Vagina (tissue), 2 donors: ENCODE data around the gene ATP6V0A1. TPM values are rescaled to one million over a fixed set of nuclear protein-coding genes. Genes with fewer than 3 reads are reported as not detected.
"Not testable (repeated sequence)": the region's sequence is repeated elsewhere in the genome, so short reads cannot be mapped to it uniquely, and the experiment has no call there.

Experiments used
- DNase-seq, 2 donors: peaks; one replicate each; pipeline ENCODE4 v3.0.0-alpha.2; 2017; ENCODE audit errors: extremely low spot score in 2 of 2
- H3K27ac ChIP-seq: fragments of 200-600 bp; sonication (generic); one replicate; pipeline ENCODE4 v1.5.1; 2019
- H3K27me3 ChIP-seq: fragments of 200-600 bp; sonication (generic); one replicate; pipeline ENCODE4 v1.5.1; 2019
- H3K36me3 ChIP-seq, 2 donors: fragments of 200-600 bp; sonication (generic); one replicate each; pipeline ENCODE4 v1.5.1; 2017 to 2019
- H3K4me1 ChIP-seq: fragments of 200-600 bp; sonication (generic); one replicate; pipeline ENCODE4 v1.5.1; 2019
- H3K4me3 ChIP-seq, 2 donors: fragments of 200-600 bp; sonication (generic); 1 replicate in 1 of 2; 2 replicates in 1 of 2; pipeline ENCODE4 v1.5.1; 2016 to 2019
- H3K9me3 ChIP-seq: fragments of 200-600 bp; sonication (generic); one replicate; pipeline ENCODE4 v1.5.1; 2019
- CTCF ChIP-seq, 3 experiments: fragments of 450-650 bp in 2 of 3; fragments of 200-600 bp in 1 of 3; sonication (generic) in 1 of 3; IDR thresholded peaks; one replicate each; pipeline ENCODE4 v1.5.1; 2017 to 2019; ENCODE audit warnings: antibody characterized with exemption in 3 of 3, mild to moderate bottlenecking in 2 of 3, moderate library complexity in 2 of 3
- POLR2A ChIP-seq, 2 donors: fragments of 450-650 bp; IDR thresholded peaks; one replicate each; pipeline ENCODE4 v1.6.1; 2017; ENCODE audit warnings: antibody characterized with exemption in 2 of 2, mild to moderate bottlenecking in 2 of 2, moderate library complexity in 2 of 2
- POLR2AphosphoS5 ChIP-seq, 2 donors: sonication (generic); formaldehyde crosslinking; IDR thresholded peaks; one replicate each; pipeline ENCODE4 v1.9.0; 2017; ENCODE audit warnings: antibody characterized with exemption in 2 of 2, mild to moderate bottlenecking in 2 of 2, low read depth in 1 of 2; ENCODE audit not compliant: insufficient read depth in 1 of 2
- intact Hi-C: fragments of 100-400 bp; cut with DNase I; formaldehyde crosslinking; loops from one replicate; pipeline ENCODE4 v1.15.1; 2023
- total RNA-seq: library from RNA; depleted of rRNA; stranded (reverse); fragments of >200 nt; gene quantifications from one replicate; pipeline ENCODE4 v1.2.3, GENCODE V29; 2016

ATP6V0A1 gene
- total RNA-seq, 1 donor from 2014 or later: 72.4 TPM

DNA sequence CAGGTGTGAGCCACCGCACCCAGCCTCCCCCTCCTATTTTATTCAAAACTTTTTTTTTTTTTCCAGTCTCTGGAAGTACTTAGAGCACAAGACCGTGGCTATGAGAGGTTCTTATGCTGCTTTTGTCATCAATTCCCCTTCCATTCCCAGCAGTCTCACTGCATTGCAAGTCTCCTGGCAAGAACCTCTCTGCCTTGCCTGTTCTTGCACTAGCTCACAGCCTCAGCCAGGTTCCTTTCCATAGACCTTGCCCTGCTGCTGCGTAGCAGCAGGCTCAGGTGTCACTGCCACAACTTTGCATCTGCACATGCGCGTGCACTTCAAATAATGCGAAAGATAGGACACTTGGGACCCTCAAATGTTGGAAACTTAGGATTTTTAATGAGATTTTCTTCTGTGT lies 15.6 kb downstream of the ATP6V0A1 start:
- no peak for DNase-seq
- H3K9me3 ChIP-seq: no peaks in the 10 kb centered on the region
- H3K27me3 ChIP-seq: no peaks in the 10 kb centered on the region
- intact Hi-C loops: no loop called here
- no peak overlapping the region for H3K4me3 ChIP-seq
- TF ChIP-seq CTCF (IDR thresholded peaks at IDR 0.05): no peak
- TF ChIP-seq POLR2A (IDR thresholded peaks at IDR 0.05): no peak
- no peak for TF ChIP-seq POLR2AphosphoS5 (IDR thresholded peaks at IDR 0.05; ENCODE audit: insufficient read depth in 1 of 2, low read depth in 1 of 2)
- H3K27ac ChIP-seq: no peak overlapping the region
- peaks cover 6% of the 10 kb centered on the region for H3K4me1 ChIP-seq
- H3K36me3 ChIP-seq: peaks cover 0 to 39% of the 10 kb centered on the region in 2 donors

DNA sequence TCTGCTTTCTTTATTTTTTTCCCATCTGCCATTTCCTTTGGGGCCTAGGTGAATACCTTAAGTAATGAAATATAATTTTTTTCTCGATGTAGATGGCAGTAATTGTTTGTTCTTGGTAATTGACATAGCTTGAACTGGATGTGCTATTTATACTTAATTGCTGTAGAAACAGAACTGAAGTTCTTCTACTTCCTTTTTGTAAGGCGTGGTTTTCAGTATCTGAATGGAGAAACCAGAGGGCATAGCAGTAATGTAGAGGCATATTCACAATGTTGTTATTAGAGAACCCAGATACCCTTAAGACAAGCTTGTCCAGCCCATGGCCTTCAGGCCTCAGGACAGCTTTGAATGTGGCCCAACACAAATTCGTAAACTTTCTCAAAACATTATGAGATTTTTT lies 16.4 kb downstream of the ATP6V0A1 start:
- no peak for DNase-seq
- Histone ChIP-seq H3K36me3 (peaks cover 0 to 41% of the 10 kb centered on the region in 2 donors), H3K4me1 (peaks cover 6% of the 10 kb centered on the region), H3K27ac (peak overlapping the region; percentile 42), H3K27me3 (no peaks in the 10 kb centered on the region), H3K4me3 (no peak overlapping the region), H3K9me3 (no peaks in the 10 kb centered on the region)
- TF ChIP-seq CTCF (IDR thresholded peaks at IDR 0.05) (no peak), POLR2AphosphoS5 (IDR thresholded peaks at IDR 0.05; ENCODE audit: insufficient read depth in 1 of 2, low read depth in 1 of 2) (no peak), POLR2A (IDR thresholded peaks at IDR 0.05) (no peak)
- intact Hi-C loops: no loop called here

GRCh38 chr17:42475835-42476234 lies 17.2 kb downstream of the ATP6V0A1 start:
- TF ChIP-seq POLR2A (IDR thresholded peaks at IDR 0.05) (no peak), CTCF (IDR thresholded peaks at IDR 0.05) (no peak), POLR2AphosphoS5 (IDR thresholded peaks at IDR 0.05; ENCODE audit: insufficient read depth in 1 of 2, low read depth in 1 of 2) (no peak)
- H3K9me3 ChIP-seq: no peaks in the 10 kb centered on the region
- no peak for DNase-seq
- no peak overlapping the region for H3K4me3 ChIP-seq
- intact Hi-C loops: no loop called here
- H3K27me3 ChIP-seq: no peaks in the 10 kb centered on the region
- H3K4me1 ChIP-seq: peaks cover 6% of the 10 kb centered on the region
- peaks cover 0 to 46% of the 10 kb centered on the region in 2 donors for H3K36me3 ChIP-seq
- peak overlapping the region; percentile 62 for H3K27ac ChIP-seq

- intact Hi-C loops: no loop called here
- Histone ChIP-seq H3K9me3 (no peaks in the 10 kb centered on the region), H3K36me3 (peaks cover 0 to 49% of the 10 kb centered on the region in 2 donors), H3K4me1 (peaks cover 6% of the 10 kb centered on the region), H3K4me3 (no peak overlapping the region), H3K27me3 (no peaks in the 10 kb centered on the region), H3K27ac (peak overlapping the region; percentile 62)
- DNase-seq: no peak
- no peak for TF ChIP-seq CTCF (IDR thresholded peaks at IDR 0.05)
- TF ChIP-seq POLR2AphosphoS5 (IDR thresholded peaks at IDR 0.05; ENCODE audit: insufficient read depth in 1 of 2, low read depth in 1 of 2): no peak
- no peak for TF ChIP-seq POLR2A (IDR thresholded peaks at IDR 0.05)
Measured at GRCh38 chr17:42476411-42476810, 17.7 kb downstream of the ATP6V0A1 start.

GRCh38 chr17:42477173-42477572 lies 18.5 kb downstream of the ATP6V0A1 start:
- DNase-seq: no peak
- H3K27ac ChIP-seq: peak overlapping the region; percentile 17
- no peak overlapping the region for H3K4me3 ChIP-seq
- no peaks in the 10 kb centered on the region for H3K27me3 ChIP-seq
- H3K9me3 ChIP-seq: no peaks in the 10 kb centered on the region
- peaks cover 6% of the 10 kb centered on the region for H3K4me1 ChIP-seq
- TF ChIP-seq POLR2A (IDR thresholded peaks at IDR 0.05) (no peak), POLR2AphosphoS5 (IDR thresholded peaks at IDR 0.05; ENCODE audit: insufficient read depth in 1 of 2, low read depth in 1 of 2) (no peak), CTCF (IDR thresholded peaks at IDR 0.05) (no peak)
- intact Hi-C loops: no loop called here
- H3K36me3 ChIP-seq: peaks cover 0 to 54% of the 10 kb centered on the region in 2 donors

- not testable (repeated sequence) for DNase-seq, H3K27ac ChIP-seq
- H3K36me3 ChIP-seq: peaks cover 0 to 59% of the 10 kb centered on the region in 2 donors
Measured at GRCh38 chr17:42477824-42478223, 19.1 kb downstream of the ATP6V0A1 start.

More at GRCh38 chr17:42477824-42478223, 19.1 kb downstream of the ATP6V0A1 start:
- H3K4me1 ChIP-seq, H3K27me3 ChIP-seq, H3K4me3 ChIP-seq, H3K9me3 ChIP-seq, intact Hi-C loops: not testable (repeated sequence)
